ENCODE results near the gene OLIG2. TPM values are rescaled to one million over a fixed set of nuclear protein-coding genes. Genes with fewer than 3 reads are reported as not detected.

OLIG2 gene
- total RNA-seq: not detected
- not detected for polyA plus RNA-seq

GRCh38 chr21:33025489-33026442 lies at the start of gene OLIG2:
OLIG2 (plus strand) TSS chr21:33025935; CDS start chr21:33026863, 928 bp downstream.
- Histone ChIP-seq H3K27me3 (peaks cover 63 to 100% (median 100%) of the 10 kb centered on the region in 3 donors), H3K9me3 (no peaks in the 10 kb centered on the region), H3K4me1 (peaks cover 0 to 67% (median 51%) of the 10 kb centered on the region in 4 donors), H3K27ac (no peak within 1 kb of the TSS), H3K36me3 (no peaks in the 10 kb centered on the region), H3K4me3 (no peak within 1 kb of the TSS)
- WGBS, 2 donors: 3 to 11% methylated on average over 59 of the region's 59 CpGs
- TF ChIP-seq EP300 (IDR thresholded peaks at IDR 0.05): no peak
- TF ChIP-seq CTCF (IDR thresholded peaks at IDR 0.05): no peak
- no peak for TF ChIP-seq POLR2A (IDR thresholded peaks at IDR 0.05)
- TF ChIP-seq POLR2AphosphoS5 (IDR thresholded peaks at IDR 0.05): no peak
- DNase-seq: peak; percentile 50
- intact Hi-C loops (cut with DNase I): no loop called here

DNA sequence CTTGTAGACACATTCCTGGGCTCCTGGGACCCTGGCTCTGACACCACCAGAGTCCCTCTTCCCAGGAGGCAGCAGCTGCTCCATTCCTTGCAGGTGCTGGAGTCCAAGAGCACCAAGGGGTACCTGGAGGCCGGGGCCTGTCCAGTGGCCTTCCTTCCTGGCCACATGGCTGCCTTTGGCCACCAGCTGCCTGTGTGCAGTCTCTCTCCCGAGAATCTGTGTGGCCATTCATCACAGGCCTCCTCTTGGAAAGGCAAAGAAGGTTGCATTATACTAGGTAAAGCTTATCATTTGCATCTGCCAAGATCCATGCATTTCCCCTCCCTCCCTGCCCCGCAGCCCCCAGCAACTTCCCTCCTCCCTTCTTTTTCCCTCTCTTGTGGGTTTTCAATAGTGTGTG lies 48.9 kb upstream of the OLIG2 start:
- Histone ChIP-seq H3K27ac (no peak overlapping the region), H3K4me3 (no peak overlapping the region), H3K9me3 (no peaks in the 10 kb centered on the region), H3K27me3 (peaks cover 0 to 26% (median 0%) of the 10 kb centered on the region in 3 donors), H3K36me3 (no peaks in the 10 kb centered on the region), H3K4me1 (no peaks in the 10 kb centered on the region)
- DNase-seq: no peak
- no peak for TF ChIP-seq POLR2A (IDR thresholded peaks at IDR 0.05)
- 65 to 74% methylated on average over 3 of the region's 3 CpGs for WGBS, 2 donors
- intact Hi-C loops (cut with DNase I): no loop called here

DNA sequence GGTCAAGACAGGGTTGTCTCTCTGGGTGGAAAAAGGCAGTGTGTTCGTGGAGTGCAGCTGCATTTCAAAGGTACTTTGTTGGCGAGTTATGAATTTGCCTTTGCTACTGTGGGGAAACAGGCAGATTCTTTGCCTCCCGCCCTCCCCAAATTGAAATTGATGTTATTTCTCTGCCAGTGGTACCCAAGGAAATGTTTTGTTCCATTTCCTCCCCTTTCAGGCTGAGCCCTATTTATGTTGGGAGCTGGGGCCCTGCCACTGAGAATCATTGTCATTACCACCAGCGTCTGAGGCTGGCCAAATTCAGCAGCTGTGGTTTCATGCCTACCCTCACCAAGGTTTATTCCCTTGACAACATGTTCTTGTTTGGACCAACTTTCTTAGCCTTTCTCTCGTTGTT lies 48.5 kb upstream of the OLIG2 start:
- Histone ChIP-seq H3K27me3 (peaks cover 0 to 26% (median 0%) of the 10 kb centered on the region in 3 donors), H3K4me3 (no peak overlapping the region), H3K36me3 (no peaks in the 10 kb centered on the region), H3K27ac (no peak overlapping the region), H3K4me1 (no peaks in the 10 kb centered on the region), H3K9me3 (no peaks in the 10 kb centered on the region)
- 65 to 74% methylated on average over 5 of the region's 5 CpGs for WGBS, 2 donors
- TF ChIP-seq POLR2AphosphoS5 (IDR thresholded peaks at IDR 0.05) (no peak), CTCF (IDR thresholded peaks at IDR 0.05) (no peak), EP300 (IDR thresholded peaks at IDR 0.05) (no peak), POLR2A (IDR thresholded peaks at IDR 0.05) (no peak)
- intact Hi-C loops (cut with DNase I): no loop called here
- DNase-seq: no peak

GRCh38 chr21:32978331-32979270 lies 47.1 kb upstream of the OLIG2 start:
- H3K4me3 ChIP-seq: no peak overlapping the region
- no peak overlapping the region for H3K27ac ChIP-seq
- intact Hi-C loops (cut with DNase I): no loop called here
- H3K9me3 ChIP-seq: no peaks in the 10 kb centered on the region
- 74 to 83% methylated on average over 39 of the region's 39 CpGs for WGBS, 2 donors
- peaks cover 0 to 26% (median 0%) of the 10 kb centered on the region in 3 donors for H3K27me3 ChIP-seq
- DNase-seq: no peak
- TF ChIP-seq POLR2A (IDR thresholded peaks at IDR 0.05) (no peak), EP300 (IDR thresholded peaks at IDR 0.05) (no peak), POLR2AphosphoS5 (IDR thresholded peaks at IDR 0.05) (no peak), CTCF (IDR thresholded peaks at IDR 0.05) (no peak)
- no peaks in the 10 kb centered on the region for H3K36me3 ChIP-seq
- no peaks in the 10 kb centered on the region for H3K4me1 ChIP-seq
